KOPT-K1 (cell line): Measurements from ENCODE around the gene WT1.
A peak's percentile ranks its signal among the peaks of the same experiment; 100 is the strongest.
"Not testable (repeated sequence)": the region's sequence is repeated elsewhere in the genome, so short reads cannot be mapped to it uniquely, and the experiment has no call there.

Source experiments
- H3K27ac ChIP-seq: fragments of 200-600 bp; sonication (generic); 2 replicates; pipeline ENCODE4 v1.5.1; 2016; ENCODE audit warnings: antibody characterized with exemption, mild to moderate bottlenecking, low read depth, low read length; ENCODE audit not compliant: poor library complexity, severe bottlenecking
- H3K36me3 ChIP-seq: fragments of 200-600 bp; sonication (generic); 2 replicates; pipeline ENCODE4 v1.5.1; 2017; ENCODE audit warnings: antibody characterized with exemption, mild to moderate bottlenecking, low read length, moderate library complexity; ENCODE audit not compliant: insufficient read depth
- H3K9me3 ChIP-seq: fragments of 200-600 bp; sonication (generic); 2 replicates; pipeline ENCODE4 v1.5.1; 2017; ENCODE audit warnings: antibody characterized with exemption, low read length, mild to moderate bottlenecking; ENCODE audit not compliant: insufficient read depth, poor library complexity, severe bottlenecking

The WT1 gene

GRCh38 chr11:32435511-32435941 lies at the start of gene WT1:
Gene WT1 (minus strand): TSS chr11:32435539.
- H3K36me3 ChIP-seq: no peaks in the 10 kb centered on the region
- peak within 1 kb of the TSS; percentile 68 for H3K27ac ChIP-seq
- H3K9me3 ChIP-seq: peaks cover 69% of the 10 kb centered on the region

DNA sequence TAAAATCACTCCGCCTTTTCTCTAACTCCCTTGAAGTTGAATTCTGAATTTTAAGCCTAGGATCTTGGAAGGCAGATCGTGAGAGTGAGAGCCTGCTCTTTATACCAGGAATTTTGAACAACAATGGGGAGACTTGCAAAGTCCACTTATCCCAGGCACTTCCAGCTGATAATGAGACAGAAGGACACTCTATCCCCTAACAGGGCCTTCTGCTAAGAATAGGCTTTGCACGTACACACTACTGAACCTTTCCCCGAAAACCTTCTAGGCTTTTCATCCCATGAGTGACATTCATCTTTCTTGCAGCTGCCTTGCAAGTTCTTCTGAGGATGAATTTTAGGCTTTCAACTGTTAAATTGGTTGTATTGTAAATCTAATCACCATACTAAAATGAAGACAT lies 44.0 kb upstream of the WT1 start:
- Histone ChIP-seq H3K36me3 (no peaks in the 10 kb centered on the region), H3K27ac (no peak overlapping the region), H3K9me3 (no peaks in the 10 kb centered on the region)

DNA sequence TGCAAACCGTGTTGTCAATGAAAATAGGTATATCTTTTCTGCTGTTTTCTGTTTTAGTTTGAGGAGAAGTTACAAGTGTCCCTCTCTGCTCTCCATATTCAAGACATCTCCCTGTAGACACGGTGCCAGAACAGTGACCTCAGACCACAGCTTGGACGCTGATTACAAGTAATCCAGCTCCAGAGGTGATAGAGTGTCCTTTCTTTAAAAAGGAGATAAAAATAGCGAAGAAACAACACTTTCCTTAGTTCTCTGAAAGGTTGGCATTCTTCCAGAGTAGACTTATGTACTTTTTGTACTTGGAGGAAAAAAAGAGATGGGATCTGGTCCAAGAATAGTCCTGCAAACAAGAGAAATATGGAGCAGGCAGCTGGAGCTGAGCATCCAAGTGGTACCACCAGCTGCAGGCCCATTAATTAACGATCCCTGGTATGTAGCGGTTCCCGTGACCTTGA lies 43.0 kb upstream of the WT1 start:
- Histone ChIP-seq H3K9me3 (no peaks in the 10 kb centered on the region), H3K36me3 (no peaks in the 10 kb centered on the region), H3K27ac (no peak overlapping the region)

DNA sequence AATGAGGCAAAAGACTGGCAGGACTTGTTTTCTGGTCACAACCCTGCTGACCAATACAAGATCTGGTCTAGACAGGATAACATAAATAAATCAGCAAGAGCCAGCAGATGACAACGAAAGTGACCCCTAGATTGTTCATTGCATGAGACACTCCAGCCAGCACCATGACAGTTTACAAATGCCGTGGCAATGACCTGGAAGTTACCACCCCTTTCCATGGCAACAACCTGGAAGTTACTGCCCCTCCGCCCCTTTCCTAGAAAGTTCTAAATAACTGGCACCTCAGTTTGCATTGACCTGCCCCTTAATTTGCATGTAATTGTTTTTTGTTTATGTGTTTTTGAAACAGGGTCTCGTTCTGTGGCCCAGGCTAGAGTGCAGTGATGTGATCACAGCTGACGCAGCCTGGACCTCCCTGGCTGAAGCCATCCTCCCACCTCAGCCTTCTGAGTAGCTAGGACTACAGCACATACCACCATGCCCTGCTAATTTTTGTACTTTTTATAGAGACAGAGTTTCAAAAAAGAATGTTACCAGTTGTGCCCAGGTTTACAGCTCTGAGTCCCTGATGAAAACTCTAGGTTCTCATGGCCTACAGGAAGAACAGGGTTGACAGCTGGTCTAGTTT lies 38.1 kb upstream of the WT1 start:
- Histone ChIP-seq H3K27ac (no peak overlapping the region), H3K36me3 (no peaks in the 10 kb centered on the region), H3K9me3 (no peaks in the 10 kb centered on the region)

DNA sequence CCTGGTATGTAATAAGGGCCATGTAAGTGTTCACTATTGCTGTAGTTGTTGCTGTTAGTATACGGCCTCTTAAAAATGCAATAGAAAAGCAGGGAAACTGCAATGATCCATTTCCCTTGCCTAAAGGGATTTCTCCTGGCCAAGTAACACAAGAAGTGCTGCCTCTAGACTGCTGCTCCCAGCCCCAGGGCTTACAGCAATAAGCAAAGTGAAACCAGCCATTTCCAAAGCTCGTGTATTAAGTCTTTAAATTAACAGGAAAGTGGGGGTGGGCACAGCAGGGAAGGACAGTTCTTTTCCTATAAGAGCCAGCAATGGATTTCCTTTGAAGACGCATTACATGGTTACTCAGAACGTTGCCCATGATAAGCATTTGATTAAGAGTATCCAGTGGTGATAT lies 36.9 kb upstream of the WT1 start:
- no peak overlapping the region for H3K27ac ChIP-seq
- no peaks in the 10 kb centered on the region for H3K9me3 ChIP-seq
- no peaks in the 10 kb centered on the region for H3K36me3 ChIP-seq

- H3K9me3 ChIP-seq, H3K36me3 ChIP-seq, H3K27ac ChIP-seq: not testable (repeated sequence)
Measured at GRCh38 chr11:32471544-32471943, 36.2 kb upstream of the WT1 start.

DNA sequence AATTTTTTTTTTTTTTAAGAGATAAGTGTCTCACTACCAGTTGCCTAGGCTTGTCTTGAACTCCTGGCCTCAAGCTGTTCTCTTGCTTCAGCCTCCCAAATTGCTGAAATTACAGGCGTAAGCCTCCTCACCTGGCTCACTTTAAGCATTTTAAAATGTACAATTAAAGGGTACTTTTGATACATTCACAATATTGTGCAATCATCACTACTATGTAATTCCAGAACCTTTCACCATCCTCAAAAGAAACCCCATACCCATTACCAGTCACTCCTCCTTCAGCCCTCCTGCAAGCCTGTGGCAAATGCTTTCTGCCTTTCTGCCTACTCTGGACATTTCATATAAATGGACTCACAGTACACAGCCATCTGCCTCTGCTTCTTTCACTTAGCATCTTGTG lies 34.5 kb upstream of the WT1 start:
- Histone ChIP-seq H3K27ac (no peak overlapping the region), H3K9me3 (no peaks in the 10 kb centered on the region), H3K36me3 (no peaks in the 10 kb centered on the region)

DNA sequence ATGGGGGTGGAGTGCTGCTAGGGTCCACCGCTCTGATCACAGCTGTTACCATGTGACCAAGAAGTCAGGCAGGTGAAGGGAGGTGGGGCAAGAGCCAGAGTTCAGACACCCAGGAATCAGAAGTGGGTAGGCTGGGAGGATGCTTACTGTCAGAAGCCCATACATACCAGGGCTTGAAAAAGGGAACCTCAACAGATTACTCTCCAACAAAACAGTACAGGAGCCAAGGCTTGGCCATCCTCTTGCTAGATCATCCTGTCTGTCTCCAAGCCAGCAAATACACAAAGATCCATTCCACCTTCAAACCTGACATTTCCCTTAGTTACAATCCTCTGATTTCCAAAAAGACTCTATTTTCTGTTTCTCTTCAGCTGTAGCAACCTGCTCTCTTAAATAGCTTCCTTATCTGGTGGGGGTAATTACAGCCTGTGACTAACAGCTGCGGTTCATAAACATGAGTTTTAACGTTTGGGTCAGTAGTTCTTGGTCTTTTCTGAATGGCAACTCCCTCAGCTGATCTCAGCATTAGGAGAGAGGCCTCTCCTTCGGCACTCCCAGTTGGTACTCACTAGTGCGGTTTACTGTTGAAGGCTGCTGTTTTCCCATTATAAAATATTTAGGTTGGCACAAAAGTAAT lies 31.1 kb upstream of the WT1 start:
- no peaks in the 10 kb centered on the region for H3K36me3 ChIP-seq
- H3K27ac ChIP-seq: no peak overlapping the region

GRCh38 chr11:32464078-32464477 lies 28.7 kb upstream of the WT1 start:
- no peaks in the 10 kb centered on the region for H3K36me3 ChIP-seq
- H3K27ac ChIP-seq: no peak overlapping the region
- H3K9me3 ChIP-seq: no peaks in the 10 kb centered on the region

More for the DNA sequence above, 31.1 kb upstream of the WT1 start:
- no peaks in the 10 kb centered on the region for H3K9me3 ChIP-seq

- no peak overlapping the region for H3K27ac ChIP-seq
- H3K9me3 ChIP-seq: no peaks in the 10 kb centered on the region
Measured at GRCh38 chr11:32462011-32462690, 26.8 kb upstream of the WT1 start.

DNA sequence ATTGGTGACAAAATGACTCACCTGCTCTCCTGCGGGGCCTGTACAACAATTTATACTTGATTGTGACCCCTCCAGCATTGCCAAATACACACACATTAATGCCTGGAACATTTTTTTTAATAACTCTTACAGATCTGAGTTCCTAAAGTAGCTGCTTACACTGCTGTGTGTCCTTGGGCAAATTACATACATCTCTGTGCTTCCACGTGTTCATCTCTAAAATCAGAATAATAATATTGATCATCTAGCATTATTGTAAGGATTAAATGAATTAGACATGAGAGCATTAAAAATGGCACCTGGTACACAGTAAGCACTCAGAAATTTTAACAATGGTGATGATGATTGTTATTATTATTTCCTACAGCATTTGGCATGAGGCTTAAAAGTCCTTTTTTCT lies 21.5 kb upstream of the WT1 start:
- no peak overlapping the region for H3K27ac ChIP-seq
- H3K36me3 ChIP-seq: no peaks in the 10 kb centered on the region
- no peaks in the 10 kb centered on the region for H3K9me3 ChIP-seq

More at GRCh38 chr11:32462011-32462690, 26.8 kb upstream of the WT1 start:
- no peaks in the 10 kb centered on the region for H3K36me3 ChIP-seq

DNA sequence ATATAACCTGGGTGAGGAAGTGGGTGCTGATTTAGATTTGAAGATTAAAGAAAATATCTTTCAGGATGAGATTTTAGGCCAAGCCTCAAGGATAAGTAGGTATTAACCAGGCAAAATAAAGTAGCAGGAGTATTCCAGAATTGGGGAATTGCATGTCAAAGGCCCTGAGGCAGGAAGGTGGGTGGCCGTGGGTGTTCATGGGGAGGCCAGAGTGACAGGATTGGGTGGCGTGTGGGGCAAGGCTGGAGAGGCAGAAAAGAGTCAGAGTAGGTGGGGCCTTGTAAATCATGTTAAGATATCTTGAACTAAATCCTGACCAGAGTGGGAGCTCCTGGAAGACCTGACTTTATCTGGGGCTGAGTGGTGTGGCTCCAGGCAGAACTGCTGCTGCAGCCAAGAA lies 19.7 kb upstream of the WT1 start:
- H3K36me3 ChIP-seq: no peaks in the 10 kb centered on the region
- H3K27ac ChIP-seq: no peak overlapping the region
- no peaks in the 10 kb centered on the region for H3K9me3 ChIP-seq

DNA sequence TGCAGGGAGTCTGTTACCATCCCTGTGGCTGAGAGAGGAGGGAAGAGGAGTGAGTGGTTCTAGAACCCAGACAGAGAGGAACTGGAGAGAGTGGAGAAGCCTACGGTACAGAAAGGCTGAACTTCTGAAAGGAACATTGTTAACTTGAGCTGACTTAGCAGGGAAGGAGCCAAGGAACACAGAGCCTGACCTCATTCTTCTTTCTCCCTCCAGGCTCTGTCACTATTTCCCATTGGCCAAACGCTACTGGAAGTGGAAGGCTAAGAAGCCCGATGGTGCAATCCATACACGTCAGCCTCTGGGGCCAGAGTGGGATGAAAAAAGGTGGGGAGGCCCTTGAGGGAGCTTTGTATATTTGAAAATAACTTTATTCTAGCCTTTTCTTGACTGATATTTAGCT lies 16.5 kb upstream of the WT1 start:
- Histone ChIP-seq H3K27ac (no peak overlapping the region), H3K36me3 (no peaks in the 10 kb centered on the region), H3K9me3 (no peaks in the 10 kb centered on the region)

DNA sequence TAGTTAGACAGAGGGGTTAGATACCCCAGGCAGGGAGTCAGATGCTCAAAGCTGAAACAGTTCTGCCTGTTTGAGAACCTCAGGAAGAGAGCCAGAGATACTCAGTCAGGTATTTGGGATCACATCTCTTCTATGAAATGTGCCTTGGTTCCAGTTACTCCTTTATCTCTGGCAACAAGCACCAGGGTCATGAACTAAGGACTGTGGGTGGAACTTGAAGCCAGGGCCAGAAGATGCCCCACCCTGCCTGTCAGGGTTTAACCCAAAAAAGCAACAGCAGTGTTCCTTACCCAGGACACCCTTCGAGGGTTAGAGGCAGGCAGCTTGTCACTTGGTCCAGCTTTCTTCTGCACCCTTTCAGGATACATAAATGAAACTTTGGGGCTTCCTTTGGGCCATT lies 15.0 kb upstream of the WT1 start:
- Histone ChIP-seq H3K9me3 (no peaks in the 10 kb centered on the region), H3K27ac (no peak overlapping the region), H3K36me3 (no peaks in the 10 kb centered on the region)

GRCh38 chr11:32448232-32448631 lies 12.9 kb upstream of the WT1 start:
- H3K9me3 ChIP-seq: no peaks in the 10 kb centered on the region
- H3K36me3 ChIP-seq: no peaks in the 10 kb centered on the region
- H3K27ac ChIP-seq: no peak overlapping the region

DNA sequence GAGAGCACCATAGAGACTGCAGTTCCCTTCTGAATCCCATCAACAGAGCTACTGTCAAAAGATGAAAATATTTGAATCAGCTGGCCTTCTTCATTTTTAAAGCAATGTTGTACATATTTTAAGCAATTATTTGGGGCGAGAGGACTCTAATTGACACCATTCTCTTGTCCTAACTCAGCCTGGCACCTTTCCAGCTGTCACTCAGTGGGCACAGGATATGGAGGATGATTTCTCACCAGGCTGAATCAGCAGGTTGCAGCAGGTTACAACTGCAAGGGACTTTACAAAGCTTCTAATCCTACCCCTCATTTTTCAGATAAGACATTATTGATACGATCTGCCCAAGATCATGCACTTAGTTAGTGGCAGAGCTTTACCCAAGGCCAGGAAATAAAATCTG lies 11.9 kb upstream of the WT1 start:
- no peak overlapping the region for H3K27ac ChIP-seq
- no peaks in the 10 kb centered on the region for H3K36me3 ChIP-seq
- H3K9me3 ChIP-seq: no peaks in the 10 kb centered on the region
